MM.1S (cell line): ENCODE results near the gene ATF1.
"Not testable (repeated sequence)": the region's sequence is repeated elsewhere in the genome, so short reads cannot be mapped to it uniquely, and the experiment has no call there.

Experiments used
- DNase-seq: peaks from one replicate; pipeline ENCODE4 v3.0.0-alpha.2; 2015
- H2AFZ ChIP-seq: fragments of 300-600 bp; sonication (generic); 2 replicates; pipeline ENCODE4 v1.6.0; 2016; ENCODE audit warnings: antibody characterized with exemption, low read length
- H3F3A ChIP-seq: fragments of 300-600 bp; sonication (generic); 2 replicates; pipeline ENCODE4 v1.6.1; 2016; ENCODE audit warnings: mild to moderate bottlenecking, antibody characterized with exemption, low read length, moderate library complexity, mixed read lengths; ENCODE audit not compliant: insufficient read depth
- H3K27ac ChIP-seq: fragments of 300-600 bp; sonication (generic); 2 replicates; pipeline ENCODE4 v1.5.1; 2016; ENCODE audit warnings: mild to moderate bottlenecking, low read length
- H3K27me3 ChIP-seq: fragments of 300-600 bp; sonication (generic); replicated peaks from 2 replicates; pipeline ENCODE4 v1.6.0; 2016; ENCODE audit warnings: low read length; ENCODE audit not compliant: insufficient read depth
- H3K36me3 ChIP-seq: fragments of 300-600 bp; sonication (generic); replicated peaks from 2 replicates; pipeline ENCODE4 v1.6.1; 2016; ENCODE audit warnings: mild to moderate bottlenecking, low read length, mixed read lengths; ENCODE audit not compliant: insufficient read depth
- H3K4me1 ChIP-seq: fragments of 300-600 bp; sonication (generic); 2 replicates; pipeline ENCODE4 v1.6.1; 2016; ENCODE audit warnings: low read length, mixed read lengths
- H3K4me2 ChIP-seq: fragments of 300-600 bp; sonication (generic); 2 replicates; pipeline ENCODE4 v1.6.0; 2016; ENCODE audit warnings: low read depth, low read length
- H3K4me3 ChIP-seq: fragments of 300-600 bp; sonication (generic); 2 replicates; pipeline ENCODE4 v1.5.1; 2016; ENCODE audit warnings: low read length, mixed read lengths
- H3K79me2 ChIP-seq: fragments of 300-600 bp; sonication (generic); 2 replicates; pipeline ENCODE4 v1.6.1; 2016; ENCODE audit warnings: mixed run types, low read length, mixed read lengths
- H3K9ac ChIP-seq: fragments of 300-600 bp; sonication (generic); 2 replicates; pipeline ENCODE4 v1.6.1; 2016; ENCODE audit warnings: low read length, mixed read lengths
- H3K9me2 ChIP-seq: fragments of 300-600 bp; sonication (generic); replicated peaks from 2 replicates; pipeline ENCODE4 v1.6.1; 2016; ENCODE audit warnings: mild to moderate bottlenecking, low read length, mixed read lengths; ENCODE audit not compliant: insufficient read depth
- H3K9me3 ChIP-seq: fragments of 300-600 bp; sonication (generic); replicated peaks from 2 replicates; pipeline ENCODE4 v1.6.1; 2016; ENCODE audit warnings: mild to moderate bottlenecking, low read length, mixed read lengths; ENCODE audit not compliant: insufficient read depth
- H4K20me1 ChIP-seq: fragments of 300-600 bp; sonication (generic); 2 replicates; pipeline ENCODE4 v1.6.1; 2016; ENCODE audit warnings: mild to moderate bottlenecking, low read length, moderate library complexity, mixed read lengths; ENCODE audit not compliant: insufficient read depth
- EZH2 ChIP-seq: fragments of 300-600 bp; sonication (generic); optimal IDR thresholded peaks from 2 replicates; pipeline ENCODE3; 2017; ENCODE audit warnings: low read depth, mild to moderate bottlenecking, antibody characterized with exemption, low read length, mixed read lengths
- EZH2phosphoT487 ChIP-seq: fragments of 300-600 bp; sonication (generic); IDR thresholded peaks from 2 replicates; pipeline ENCODE4 v1.6.1; 2018; ENCODE audit warnings: antibody characterized with exemption, low read length
- TF ChIP-seq, protein P1 (sequence below): fragments of 300-600 bp; sonication (generic); IDR thresholded peaks from 2 replicates; pipeline ENCODE4 v1.5.1; 2016; ENCODE audit warnings: antibody characterized with exemption, low read length, mixed read lengths

Gene ATF1

DNA sequence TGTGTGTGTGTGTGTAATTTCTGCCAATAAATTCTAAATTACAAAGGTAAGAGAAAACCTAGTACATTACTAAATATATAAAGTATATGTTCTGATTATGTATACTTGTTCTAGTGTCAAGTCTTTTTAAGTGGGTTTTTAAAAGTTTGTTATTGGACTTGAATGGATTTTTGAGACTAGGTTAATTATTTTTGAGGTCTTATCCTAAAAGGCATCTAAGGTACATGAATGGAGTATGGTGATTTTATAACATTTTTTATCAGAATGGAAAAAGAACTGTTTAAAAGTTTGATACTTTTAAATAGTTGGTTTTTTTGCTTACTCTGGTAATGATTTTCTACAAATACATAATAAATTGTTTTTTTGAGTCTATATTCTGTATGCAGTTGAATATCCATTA, 56.3 kb downstream of the ATF1 start:
- no peak for DNase-seq
- H3K36me3 ChIP-seq: peaks cover 5% of the 10 kb centered on the region; the same call in 1 of the 2 replicates
- H3K79me2 ChIP-seq: no peaks in the 10 kb centered on the region
- no peak overlapping the region for H3K9ac ChIP-seq
- H3K9me2 ChIP-seq: no peaks in the 10 kb centered on the region
- TF ChIP-seq EZH2 (no peak), EZH2phosphoT487 (no peak)
- TF ChIP-seq, protein P1, sequence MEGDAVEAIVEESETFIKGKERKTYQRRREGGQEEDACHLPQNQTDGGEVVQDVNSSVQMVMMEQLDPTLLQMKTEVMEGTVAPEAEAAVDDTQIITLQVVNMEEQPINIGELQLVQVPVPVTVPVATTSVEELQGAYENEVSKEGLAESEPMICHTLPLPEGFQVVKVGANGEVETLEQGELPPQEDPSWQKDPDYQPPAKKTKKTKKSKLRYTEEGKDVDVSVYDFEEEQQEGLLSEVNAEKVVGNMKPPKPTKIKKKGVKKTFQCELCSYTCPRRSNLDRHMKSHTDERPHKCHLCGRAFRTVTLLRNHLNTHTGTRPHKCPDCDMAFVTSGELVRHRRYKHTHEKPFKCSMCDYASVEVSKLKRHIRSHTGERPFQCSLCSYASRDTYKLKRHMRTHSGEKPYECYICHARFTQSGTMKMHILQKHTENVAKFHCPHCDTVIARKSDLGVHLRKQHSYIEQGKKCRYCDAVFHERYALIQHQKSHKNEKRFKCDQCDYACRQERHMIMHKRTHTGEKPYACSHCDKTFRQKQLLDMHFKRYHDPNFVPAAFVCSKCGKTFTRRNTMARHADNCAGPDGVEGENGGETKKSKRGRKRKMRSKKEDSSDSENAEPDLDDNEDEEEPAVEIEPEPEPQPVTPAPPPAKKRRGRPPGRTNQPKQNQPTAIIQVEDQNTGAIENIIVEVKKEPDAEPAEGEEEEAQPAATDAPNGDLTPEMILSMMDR: no peak
- no peaks in the 10 kb centered on the region for H3K27me3 ChIP-seq
- H3K4me3 ChIP-seq: no peak overlapping the region
- no peak overlapping the region for H3K27ac ChIP-seq
- no peak overlapping the region for H3K4me2 ChIP-seq
- H3K4me1 ChIP-seq: peaks cover 4% of the 10 kb centered on the region; the same call in 1 of the 2 replicates
- H3K9me3 ChIP-seq: no peaks in the 10 kb centered on the region
- H3F3A ChIP-seq: peaks cover 3% of the 10 kb centered on the region; the same call in 1 of the 2 replicates
- H2AFZ ChIP-seq: no peak overlapping the region
- no peaks in the 10 kb centered on the region for H4K20me1 ChIP-seq

GRCh38 chr12:50822082-50822481, 58.2 kb downstream of the ATF1 start:
- H3K9me3 ChIP-seq: no peaks in the 10 kb centered on the region
- H2AFZ ChIP-seq: no peak overlapping the region
- no peaks in the 10 kb centered on the region for H4K20me1 ChIP-seq
- H3K4me3 ChIP-seq: no peak overlapping the region
- H3F3A ChIP-seq: peaks cover 3% of the 10 kb centered on the region; the same call in 1 of the 2 replicates
- H3K9me2 ChIP-seq: no peaks in the 10 kb centered on the region
- peaks cover 9% of the 10 kb centered on the region for H3K4me1 ChIP-seq
- no peak overlapping the region for H3K9ac ChIP-seq
- H3K27me3 ChIP-seq: no peaks in the 10 kb centered on the region
- no peak overlapping the region for H3K4me2 ChIP-seq
- no peaks in the 10 kb centered on the region for H3K79me2 ChIP-seq
- DNase-seq: no peak
- H3K27ac ChIP-seq: no peak overlapping the region
- 0 out of 2 replicates have a peak, but pooled peaks cover 2% of the 10 kb centered on the region for H3K36me3 ChIP-seq
- TF ChIP-seq EZH2phosphoT487 (no peak), EZH2 (no peak)
- TF ChIP-seq, protein P1: no peak

- not testable (repeated sequence) for H3K9me3 ChIP-seq, H3K9ac ChIP-seq, H3K4me3 ChIP-seq, H4K20me1 ChIP-seq, H3K36me3 ChIP-seq, H2AFZ ChIP-seq, H3K4me2 ChIP-seq, H3K4me1 ChIP-seq, H3K27ac ChIP-seq, H3K9me2 ChIP-seq, DNase-seq, H3K27me3 ChIP-seq, H3F3A ChIP-seq, H3K79me2 ChIP-seq
Measured at GRCh38 chr12:50823724-50824123, 59.8 kb downstream of the ATF1 start.

- H3K9me3 ChIP-seq: no peaks in the 10 kb centered on the region
- no peaks in the 10 kb centered on the region for H3K27me3 ChIP-seq
- no peak overlapping the region for H3K9ac ChIP-seq
- no peaks in the 10 kb centered on the region for H3K79me2 ChIP-seq
- peaks cover 3% of the 10 kb centered on the region; the same call in 1 of the 2 replicates for H3F3A ChIP-seq
- H3K9me2 ChIP-seq: no peaks in the 10 kb centered on the region
- no peaks in the 10 kb centered on the region for H4K20me1 ChIP-seq
- no peak for DNase-seq
- peaks cover 9% of the 10 kb centered on the region for H3K4me1 ChIP-seq
- H3K27ac ChIP-seq: no peak overlapping the region
- H3K36me3 ChIP-seq: no peaks in the 10 kb centered on the region
- no peak overlapping the region for H3K4me2 ChIP-seq
- no peak overlapping the region for H2AFZ ChIP-seq
- H3K4me3 ChIP-seq: no peak overlapping the region
- TF ChIP-seq EZH2phosphoT487: no peak
- TF ChIP-seq, protein P1: no peak
- no peak for TF ChIP-seq EZH2
Measured at GRCh38 chr12:50824914-50825313, 61.0 kb downstream of the ATF1 start.
